Dermis microvascular lymphatic vessel endothelial cell (primary cell): Measurements from ENCODE around the gene HS6ST2. TPM values are rescaled to one million over a fixed set of nuclear protein-coding genes. Genes with fewer than 3 reads are reported as not detected.

Experiments
- DNase-seq, 2 donors: peaks; one replicate each; pipeline versions ENCODE4 v3.0.0 to v3.0.0-alpha.2; 2010; ENCODE audit warnings: low read depth in 2 of 2
- total RNA-seq: library from RNA; depleted of rRNA; stranded (reverse); fragments of >200 nt; gene quantifications from 2 replicates; pipeline ENCODE4 v1.2.1, GENCODE V29; 2014

HS6ST2 gene
- total RNA-seq, 1 donor from 2014 or later, result 0.13 TPM

- no peak for DNase-seq
Measured at GRCh38 chrX:132618810-132619209, 339.6 kb downstream of the HS6ST2 start.

- DNase-seq, result peak; percentile 16 to 44
Measured at GRCh38 chrX:132615391-132616131, 342.9 kb downstream of the HS6ST2 start.

GRCh38 chrX:132614297-132614696 lies 344.1 kb downstream of the HS6ST2 start:
- DNase-seq, result no peak

GRCh38 chrX:132613801-132614200 lies 344.6 kb downstream of the HS6ST2 start:
- DNase-seq, result no peak

DNA sequence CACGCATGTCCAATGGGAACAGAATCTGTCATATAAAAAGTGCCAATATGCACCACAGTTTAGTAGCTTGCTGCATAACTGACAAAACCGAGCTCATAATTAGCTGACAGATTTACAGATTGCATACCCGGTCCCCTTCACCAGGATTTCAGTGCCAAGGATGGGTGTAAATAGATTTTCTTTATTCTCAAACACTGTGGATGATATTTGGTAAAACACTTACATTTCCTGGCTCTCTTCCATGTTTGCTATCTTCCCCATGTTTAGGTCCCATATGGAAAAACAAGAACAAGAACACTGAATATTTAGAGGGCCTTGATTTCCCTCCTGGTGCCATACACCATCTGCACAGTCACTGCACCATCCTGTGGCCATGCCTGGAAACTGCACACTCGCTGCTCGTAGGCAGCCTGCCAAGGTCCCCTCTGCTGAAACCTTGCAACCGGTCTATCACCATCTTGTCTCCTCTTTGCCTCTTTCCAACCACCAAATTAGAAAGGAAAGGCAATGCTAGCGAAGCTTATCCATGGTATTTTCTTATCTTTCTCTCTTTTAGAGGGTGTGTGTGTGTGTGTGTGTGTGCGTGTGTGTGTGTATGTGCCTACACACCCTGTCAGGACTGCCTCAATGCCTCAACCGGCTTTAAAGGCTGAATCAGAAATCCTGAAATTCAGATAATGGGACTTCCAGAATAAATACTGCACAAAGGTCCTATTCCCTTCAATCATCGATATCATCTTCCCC lies 345.4 kb downstream of the HS6ST2 start:
- DNase-seq, result peak; percentile 12 to 31

- DNase-seq, result no peak
Measured at GRCh38 chrX:132610536-132610935, 347.9 kb downstream of the HS6ST2 start.

- no peak for DNase-seq
Measured at GRCh38 chrX:132609362-132609848, 349.0 kb downstream of the HS6ST2 start.

- no peak for DNase-seq
Measured at GRCh38 chrX:132603700-132604286, 354.6 kb downstream of the HS6ST2 start.

GRCh38 chrX:132602701-132603100 lies 355.7 kb downstream of the HS6ST2 start:
- DNase-seq, result no peak

GRCh38 chrX:132594999-132595398 lies 363.4 kb downstream of the HS6ST2 start:
- DNase-seq, result no peak

DNA sequence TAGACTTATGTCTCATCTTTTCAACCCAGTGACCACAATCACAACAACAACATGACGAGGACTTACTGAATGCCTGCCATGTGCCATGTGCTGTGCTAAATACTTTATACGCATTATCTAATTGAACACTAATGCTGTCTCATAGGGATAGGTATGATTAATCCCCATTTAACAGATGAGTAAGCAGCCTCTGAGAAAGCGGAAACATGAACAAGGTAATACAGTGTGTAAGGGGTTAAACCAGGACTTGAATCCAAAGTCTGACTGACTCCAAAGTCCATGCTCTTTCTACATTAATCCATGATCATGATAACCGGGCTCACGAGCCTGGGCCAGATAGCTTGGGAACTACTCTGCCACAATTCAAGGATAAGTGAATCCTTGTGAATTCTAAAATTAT lies 364.3 kb downstream of the HS6ST2 start:
- no peak for DNase-seq

GRCh38 chrX:132592880-132593279 lies 365.5 kb downstream of the HS6ST2 start:
- DNase-seq, result no peak

DNA sequence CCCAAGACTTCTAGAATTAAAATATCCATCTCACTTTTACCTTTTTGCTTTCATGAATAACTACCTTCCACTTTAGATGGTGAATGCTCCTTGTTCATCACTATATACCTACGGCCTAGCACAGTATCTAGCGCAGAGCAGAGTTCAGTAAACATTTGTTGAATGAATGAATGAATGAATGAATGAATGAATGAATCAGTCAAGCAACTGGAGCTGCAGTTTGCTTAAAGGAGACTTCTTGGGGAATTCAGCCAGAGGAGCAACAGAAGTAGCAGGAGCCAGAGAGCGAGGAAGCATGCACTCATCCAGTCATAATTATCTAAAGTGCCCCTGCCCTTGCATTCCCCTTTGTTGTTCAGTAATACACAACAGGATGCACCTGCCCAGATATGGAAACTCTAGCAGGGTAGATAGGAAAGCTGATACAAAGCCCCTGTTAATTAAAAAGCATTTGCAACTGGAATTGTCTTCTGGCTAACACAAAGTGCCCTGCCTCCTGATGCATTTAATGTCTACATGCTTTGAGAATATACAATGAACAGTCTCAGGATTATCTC lies 366.6 kb downstream of the HS6ST2 start:
- peak in 1 of 2 donors; percentile 7 for DNase-seq

DNA sequence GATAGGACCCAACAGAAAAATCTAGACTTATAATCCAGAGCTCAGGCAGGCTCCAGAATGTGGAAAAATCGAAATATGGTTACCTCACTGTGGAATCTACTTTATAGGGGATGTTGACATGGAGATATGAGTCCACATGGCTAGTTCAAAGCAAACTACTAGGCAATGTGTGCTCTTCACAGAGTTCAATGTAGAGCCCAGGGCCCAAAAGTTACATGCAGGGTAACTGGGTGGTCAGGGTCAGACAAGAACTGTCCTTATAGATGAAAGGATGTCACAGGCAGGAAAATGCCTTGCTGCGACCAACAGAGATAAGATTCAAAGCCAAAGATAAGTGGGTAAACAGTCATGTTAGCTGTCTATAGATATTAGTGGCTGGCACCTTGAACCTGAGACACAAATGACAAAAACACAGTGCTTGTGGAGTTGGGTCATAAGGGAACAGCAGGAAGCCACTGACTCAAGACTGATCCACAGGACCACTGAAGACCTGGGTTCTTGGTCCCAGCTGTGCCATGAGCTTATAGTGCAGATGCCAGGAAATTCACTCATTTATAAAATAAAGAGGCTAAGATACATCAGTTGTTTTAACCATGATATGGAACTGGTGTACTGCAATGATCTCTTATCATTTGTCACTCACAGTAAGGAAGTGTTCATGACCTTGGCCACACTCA lies 367.9 kb downstream of the HS6ST2 start:
- DNase-seq, result no peak

DNA sequence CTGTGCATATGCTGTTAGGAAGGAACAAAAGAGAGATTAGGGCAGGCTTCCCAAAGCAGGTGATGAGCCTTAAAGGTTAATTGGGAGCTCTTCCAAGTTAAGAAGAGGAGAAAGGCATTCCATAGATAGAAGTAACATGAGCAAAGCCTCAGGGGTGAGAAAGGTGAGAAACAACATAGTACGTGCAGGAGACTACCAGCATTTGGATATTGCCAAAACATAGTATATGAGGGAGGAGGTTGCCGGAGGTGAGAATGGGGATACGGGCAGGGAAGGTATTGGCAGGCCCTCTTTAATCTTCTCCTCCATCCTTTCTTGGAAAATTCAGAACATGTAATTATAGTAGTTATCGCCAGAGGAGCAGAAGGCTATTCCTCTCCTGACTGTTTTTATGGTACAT lies 373.5 kb downstream of the HS6ST2 start:
- no peak for DNase-seq

DNA sequence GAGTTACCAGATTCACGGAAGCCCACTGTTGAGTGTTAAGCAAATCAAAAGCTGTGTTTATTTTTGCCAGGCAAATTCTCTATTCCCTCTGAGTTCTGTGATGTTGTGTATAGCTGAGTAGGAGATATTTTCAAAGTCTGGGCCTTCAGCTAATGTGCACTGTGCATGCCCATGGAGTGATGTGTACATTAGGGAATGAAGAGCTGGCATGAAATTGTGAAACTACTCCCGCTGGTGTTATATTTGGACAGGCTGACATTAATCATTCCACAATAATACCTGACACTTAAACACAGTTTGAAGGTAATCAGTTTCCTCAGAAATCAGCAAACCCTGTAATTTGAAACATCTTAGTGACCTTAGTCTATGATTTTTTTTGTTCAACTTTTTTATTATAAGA lies 381.5 kb downstream of the HS6ST2 start:
- DNase-seq, result no peak

Other genes with a start within 250 kb of the HS6ST2 start
- gene USP26, start 138.5 kb upstream of the HS6ST2 start, total RNA-seq, result not detected in 2 replicates